ENCODE data around the gene ACOT11. TPM values are rescaled to one million over a fixed set of nuclear protein-coding genes. Genes with fewer than 3 reads are reported as not detected.

The ACOT11 gene
- total and polyA plus RNA-seq, 9 of the 15 experiments (the other 6 are each of a cell fraction or from before 2014, with no cell fraction given): 0.04 to 1.2 (median 0.64) TPM; not detected in 2

- WGBS (ENCODE audit: insufficient coverage, low coverage, missing lambda C conversion rate): 15% methylated on average over 4 of the region's 4 CpGs
- FAIRE-seq (no peak), ATAC-seq (no peak), DNase-seq (ENCODE audit: extremely low read depth in 1 of 4, low spot score in 3 of 4) (no peak)
- Histone ChIP-seq H3K9ac (ENCODE audit: insufficient read depth in 1 of 2, low read depth in 2 of 2, low read length in 2 of 2) (peak overlapping the region in 1 of 2 experiments; percentile 5; a peak in 1 of 4 replicates), H3K9me1 (ENCODE audit: control insufficient read depth, insufficient read depth, low read length) (no peaks in the 10 kb centered on the region), H3K79me2 (ENCODE audit: control insufficient read depth, insufficient read depth, low read length) (no peaks in the 10 kb centered on the region), H3K4me2 (ENCODE audit: insufficient read depth, low read length) (peak overlapping the region; percentile 63; the same call in 1 of the 2 replicates), H3K9me3 (replicated peaks; ENCODE audit: control insufficient read depth, insufficient read depth, low read depth, low read length) (no peaks in the 10 kb centered on the region), H3K4me1 (replicated peaks in 1 of 2; ENCODE audit: control insufficient read depth in 2 of 2, insufficient read depth in 2 of 2, low read length in 2 of 2) (peaks cover 6 to 15% of the 10 kb centered on the region in 2 experiments; a peak in 4 of 5 replicates), H3K4me3 (no peak overlapping the region), H2AFZ (ENCODE audit: low read depth, low read length) (peak overlapping the region; percentile 67), H3K36me3 (ENCODE audit: control insufficient read depth, insufficient read depth, low read length) (no peaks in the 10 kb centered on the region), H4K20me1 (replicated peaks; ENCODE audit: control insufficient read depth, insufficient read depth, low read length) (no peaks in the 10 kb centered on the region), H3K27ac (ENCODE audit: extremely low read depth, low read depth, low read length) (no peak overlapping the region), H3K27me3 (ENCODE audit: control insufficient read depth in 2 of 2, insufficient read depth in 2 of 2, low read length in 2 of 2) (peaks cover 34 to 64% of the 10 kb centered on the region in 2 experiments)
- CTCF ChIA-PET (ENCODE audit: low intra/inter-chr PET ratio): no interaction called here
- intact Hi-C loops (cut with micrococcal nuclease): no loop called here
- no TSS peak for BruUV-seq (replicated peaks)
- no peak for TF ChIP-seq HMGN3 (IDR thresholded peaks at IDR 0.05; ENCODE audit: borderline replicate concordance, extremely low read depth, insufficient read length, low read depth, low read length)
- TF ChIP-seq TFAP4 (CRISPR knock-in tag; IDR thresholded peaks at IDR 0.05; ENCODE audit: borderline replicate concordance): 0 out of 2 replicates have a peak, but pooled peaks have one; percentile 10
- TF ChIP-seq HMGXB4 (CRISPR knock-in tag; IDR thresholded peaks at IDR 0.05): no peak
- TF ChIP-seq ZNF354B (CRISPR knock-in tag; IDR thresholded peaks at IDR 0.05): no peak
- no peak for TF ChIP-seq ZFPM2 (CRISPR knock-in tag; IDR thresholded peaks at IDR 0.05)
- TF ChIP-seq HNRNPK (IDR thresholded peaks at IDR 0.05; ENCODE audit: low read depth, low read length, poor library complexity, severe bottlenecking): no peak
- no peak for TF ChIP-seq RBM25 (IDR thresholded peaks at IDR 0.05; ENCODE audit: low read depth, low read length, severe bottlenecking)
- in situ Hi-C loops (cut with MboI): loop anchor here (5.0 to 25.0 kb wide), 2 partner anchors 186 to 376 kb away; no protein-coding TSS in a partner anchor
- POLR2A ChIA-PET: interaction anchor here (0.6 to 1.2 kb wide), 8 partner anchors 13 to 362 kb away, joined by 3 to 4 read pairs (median 3); no protein-coding TSS in a partner anchor
Measured at GRCh38 chr1:54498383-54499096, 49.5 kb upstream of the ACOT11 start.
